ENCODE measurements around the gene BDKRB2. TPM values are rescaled to one million over a fixed set of nuclear protein-coding genes. Genes with fewer than 3 reads are reported as not detected.
"Not testable (repeated sequence)": the region's sequence is repeated elsewhere in the genome, so short reads cannot be mapped to it uniquely, and the experiment has no call there.

The BDKRB2 gene
- total RNA-seq, 4 donors from 2014 or later = 3.2 to 9.9 (median 5.3) TPM

DNA sequence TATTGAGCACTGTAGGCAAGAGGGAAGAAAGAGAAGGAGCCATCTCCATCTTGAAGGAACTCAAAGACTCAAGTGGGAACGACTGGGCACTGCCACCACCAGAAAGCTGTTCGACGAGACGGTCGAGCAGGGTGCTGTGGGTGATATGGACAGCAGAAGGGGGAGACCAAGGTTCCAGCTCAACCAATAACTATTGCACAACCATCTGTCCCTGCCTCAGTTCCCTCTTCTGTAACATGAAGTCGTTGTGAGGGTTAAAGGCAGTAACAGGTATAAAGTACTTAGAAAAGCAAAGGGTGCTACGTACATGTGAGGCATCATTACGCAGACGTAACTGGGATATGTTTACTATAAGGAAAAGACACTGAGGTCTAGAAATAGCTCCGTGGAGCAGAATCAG lies 37.5 kb downstream of the BDKRB2 start:
- Histone ChIP-seq H3K27ac (no peak overlapping the region), H3K9me3 (no peaks in the 10 kb centered on the region), H3K4me1 (no peaks in the 10 kb centered on the region), H3K36me3 (peaks cover 5 to 8% of the 10 kb centered on the region in 2 donors), H3K4me3 (replicated peaks in 1 of 3) (no peak overlapping the region), H3K27me3 (no peaks in the 10 kb centered on the region)
- no peak for TF ChIP-seq POLR2A (IDR thresholded peaks at IDR 0.05)
- WGBS, 2 donors = 93 to 94% methylated on average over 10 of the region's 10 CpGs
- DNase-seq = no peak
- intact Hi-C loops (cut with DNase I) = no loop called here

DNA sequence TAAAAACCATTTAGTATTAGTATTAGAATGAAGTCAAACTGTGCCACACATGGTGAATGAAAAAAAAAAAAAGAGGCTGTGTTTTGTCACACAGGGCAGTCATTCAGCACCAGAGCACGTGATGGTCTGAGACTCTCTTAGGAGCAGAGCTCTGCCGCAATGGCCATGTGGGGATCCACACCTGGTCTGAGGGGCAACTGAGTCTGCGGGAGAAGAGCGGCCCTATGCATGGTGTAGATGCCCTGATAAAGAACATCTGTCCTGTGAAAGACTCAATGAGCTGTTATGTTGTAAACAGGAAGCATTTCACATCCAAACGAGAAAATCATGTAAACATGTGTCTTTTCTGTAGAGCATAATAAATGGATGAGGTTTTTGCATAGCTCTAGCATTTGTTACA lies 39.1 kb downstream of the BDKRB2 start:
- Histone ChIP-seq H3K9me3 (no peaks in the 10 kb centered on the region), H3K4me3 (replicated peaks in 1 of 3) (no peak overlapping the region), H3K4me1 (no peaks in the 10 kb centered on the region), H3K36me3 (peaks cover 5 to 8% of the 10 kb centered on the region in 2 donors), H3K27ac (no peak overlapping the region), H3K27me3 (no peaks in the 10 kb centered on the region)
- intact Hi-C loops (cut with DNase I) = no loop called here
- TF ChIP-seq, protein P1, sequence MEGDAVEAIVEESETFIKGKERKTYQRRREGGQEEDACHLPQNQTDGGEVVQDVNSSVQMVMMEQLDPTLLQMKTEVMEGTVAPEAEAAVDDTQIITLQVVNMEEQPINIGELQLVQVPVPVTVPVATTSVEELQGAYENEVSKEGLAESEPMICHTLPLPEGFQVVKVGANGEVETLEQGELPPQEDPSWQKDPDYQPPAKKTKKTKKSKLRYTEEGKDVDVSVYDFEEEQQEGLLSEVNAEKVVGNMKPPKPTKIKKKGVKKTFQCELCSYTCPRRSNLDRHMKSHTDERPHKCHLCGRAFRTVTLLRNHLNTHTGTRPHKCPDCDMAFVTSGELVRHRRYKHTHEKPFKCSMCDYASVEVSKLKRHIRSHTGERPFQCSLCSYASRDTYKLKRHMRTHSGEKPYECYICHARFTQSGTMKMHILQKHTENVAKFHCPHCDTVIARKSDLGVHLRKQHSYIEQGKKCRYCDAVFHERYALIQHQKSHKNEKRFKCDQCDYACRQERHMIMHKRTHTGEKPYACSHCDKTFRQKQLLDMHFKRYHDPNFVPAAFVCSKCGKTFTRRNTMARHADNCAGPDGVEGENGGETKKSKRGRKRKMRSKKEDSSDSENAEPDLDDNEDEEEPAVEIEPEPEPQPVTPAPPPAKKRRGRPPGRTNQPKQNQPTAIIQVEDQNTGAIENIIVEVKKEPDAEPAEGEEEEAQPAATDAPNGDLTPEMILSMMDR (IDR thresholded peaks at IDR 0.05) = no peak
- no peak for TF ChIP-seq POLR2A (IDR thresholded peaks at IDR 0.05)
- no peak for DNase-seq
- WGBS, 2 donors = 72 to 74% methylated on average over 5 of the region's 5 CpGs

DNA sequence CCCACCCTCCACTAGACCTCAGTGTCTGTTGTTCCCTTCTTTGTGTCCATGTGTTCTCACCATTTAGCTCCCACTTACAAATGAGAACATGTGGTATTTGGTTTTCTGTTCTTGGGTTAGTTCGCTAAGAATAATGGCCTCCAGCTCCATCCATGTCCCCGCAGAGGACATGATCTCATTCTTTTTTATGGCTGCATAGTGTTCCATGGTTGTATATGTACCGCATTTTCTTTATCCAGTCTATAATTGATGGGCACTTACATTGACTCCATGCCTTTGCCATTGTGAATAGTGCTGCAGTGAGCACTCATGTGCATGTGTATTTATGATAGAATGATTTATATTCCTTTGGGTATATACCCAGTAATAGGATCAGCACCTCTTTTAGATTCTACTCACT lies 40.4 kb downstream of the BDKRB2 start:
- H3K4me1 ChIP-seq; DNase-seq; H3K4me3 ChIP-seq (replicated peaks in 1 of 3); H3K36me3 ChIP-seq; H3K27ac ChIP-seq; H3K27me3 ChIP-seq; intact Hi-C loops (cut with DNase I); H3K9me3 ChIP-seq: not testable (repeated sequence)
- 95 to 97% methylated on average over 3 of the region's 3 CpGs for WGBS, 2 donors

DNA sequence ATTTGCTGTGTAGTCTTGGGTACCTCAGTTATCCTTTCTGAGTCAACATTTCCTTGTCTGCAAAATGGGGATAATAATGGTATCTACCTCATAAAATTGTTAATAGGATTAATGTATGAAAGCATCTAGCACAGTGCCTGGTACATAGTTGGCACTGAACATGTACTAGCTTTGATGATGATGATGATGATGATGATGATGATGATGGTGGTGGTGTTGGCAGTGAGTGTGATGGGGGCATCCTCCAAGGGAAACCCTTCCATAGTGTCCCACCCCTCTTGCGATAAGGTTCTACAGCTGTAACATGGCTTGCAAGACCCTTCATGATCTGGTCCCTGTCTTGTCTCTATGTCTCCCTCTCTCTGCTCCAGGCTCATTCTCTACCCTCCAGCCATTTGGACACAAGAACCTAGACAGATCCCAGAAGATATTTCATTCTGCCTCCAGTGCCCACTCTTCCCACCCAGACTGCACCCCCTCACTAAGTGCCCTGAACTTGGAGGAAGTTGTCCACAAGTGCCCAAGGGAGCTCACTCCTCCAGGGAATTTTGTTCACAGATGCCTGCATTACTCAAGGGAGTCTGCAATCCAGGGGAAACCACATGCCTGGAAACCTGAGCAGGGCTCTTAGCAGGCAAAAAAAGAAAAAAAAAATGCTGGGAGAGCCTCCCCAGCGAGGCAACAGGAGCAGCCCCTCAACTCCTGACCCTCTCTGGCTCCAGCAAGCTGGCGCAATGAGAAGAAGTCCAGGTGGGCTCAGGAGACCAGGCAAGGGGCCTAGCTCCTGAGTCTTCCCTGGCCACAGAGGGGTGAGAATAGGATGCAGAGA lies 41.3 kb downstream of the BDKRB2 start:
- 53 to 87% methylated on average over 3 of the region's 3 CpGs for WGBS, 2 donors
- no peak for DNase-seq
- no peak for TF ChIP-seq POLR2A (IDR thresholded peaks at IDR 0.05)
- TF ChIP-seq, protein P1 (IDR thresholded peaks at IDR 0.05) = no peak
- no peaks in the 10 kb centered on the region for H3K9me3 ChIP-seq
- peaks cover 5 to 7% of the 10 kb centered on the region in 2 donors for H3K36me3 ChIP-seq
- no peak overlapping the region for H3K4me3 ChIP-seq (replicated peaks in 1 of 3)
- H3K4me1 ChIP-seq = no peaks in the 10 kb centered on the region
- intact Hi-C loops (cut with DNase I) = no loop called here
- no peak overlapping the region for H3K27ac ChIP-seq
- no peaks in the 10 kb centered on the region for H3K27me3 ChIP-seq

DNA sequence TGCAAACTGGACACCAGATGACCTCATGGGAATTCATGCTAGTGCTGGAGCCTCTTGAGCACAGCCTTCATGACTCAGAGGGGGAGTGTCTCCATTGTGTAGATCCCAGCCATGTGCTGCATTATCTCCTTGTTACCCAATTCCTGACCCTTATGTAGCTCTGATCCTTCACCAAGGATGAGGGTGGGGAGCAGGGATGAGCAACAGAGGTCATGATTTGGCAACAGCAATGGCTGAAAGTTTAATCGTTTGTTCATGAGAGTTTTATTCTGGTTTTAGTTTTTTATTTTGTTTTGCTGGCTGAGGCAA lies 41.9 kb downstream of the BDKRB2 start:
- Histone ChIP-seq H3K27me3 (no peaks in the 10 kb centered on the region), H3K4me3 (replicated peaks in 1 of 3) (no peak overlapping the region), H3K9me3 (no peaks in the 10 kb centered on the region), H3K36me3 (peaks cover 1 to 2% of the 10 kb centered on the region in 2 donors), H3K27ac (no peak overlapping the region), H3K4me1 (no peaks in the 10 kb centered on the region)
- no peak for DNase-seq
- TF ChIP-seq, protein P1 (IDR thresholded peaks at IDR 0.05) = no peak
- no peak for TF ChIP-seq POLR2A (IDR thresholded peaks at IDR 0.05)
- 74 to 79% methylated on average over 1 of the region's 1 CpG for WGBS, 2 donors
- intact Hi-C loops (cut with DNase I) = no loop called here

DNA sequence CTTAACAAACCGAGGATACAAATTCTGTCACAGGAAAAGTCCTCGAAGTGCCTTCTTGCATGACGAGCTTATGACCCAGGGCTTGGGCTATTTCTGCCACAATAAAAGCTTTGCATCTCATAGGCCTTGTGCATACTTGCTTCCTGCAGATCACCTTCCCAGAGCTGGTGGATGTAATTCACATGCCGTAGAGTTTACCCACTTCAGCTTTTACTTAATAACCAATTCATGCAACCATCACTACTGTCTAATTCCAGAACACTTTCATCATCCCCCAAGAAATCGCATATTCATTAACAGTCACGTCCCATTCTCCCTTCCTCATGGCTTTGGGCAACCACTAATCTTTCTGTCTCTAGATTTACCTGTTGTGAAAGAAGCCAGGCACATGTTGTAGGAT lies 42.4 kb downstream of the BDKRB2 start:
- 57 to 75% methylated on average over 5 to 6 of the region's 6 CpGs for WGBS, 2 donors
- no peak for DNase-seq
- Histone ChIP-seq H3K27me3 (no peaks in the 10 kb centered on the region), H3K36me3 (no peaks in the 10 kb centered on the region), H3K4me3 (replicated peaks in 1 of 3) (no peak overlapping the region), H3K27ac (no peak overlapping the region), H3K9me3 (no peaks in the 10 kb centered on the region), H3K4me1 (no peaks in the 10 kb centered on the region)
- intact Hi-C loops (cut with DNase I) = no loop called here
- no peak for TF ChIP-seq POLR2A (IDR thresholded peaks at IDR 0.05)
- TF ChIP-seq, protein P1 (IDR thresholded peaks at IDR 0.05) = no peak

Data from thyroid gland (tissue), 4 donors.